Liver (tissue), 9 donors: ENCODE measurements around the gene TESMIN. TPM values are rescaled to one million over a fixed set of nuclear protein-coding genes. Genes with fewer than 3 reads are reported as not detected.

Experiments
- DNase-seq: peaks from one replicate; pipeline ENCODE4 v3.0.0-alpha.2; 2017; ENCODE audit warnings: low spot score
- H3K27ac ChIP-seq, 2 donors: one replicate each; pipeline ENCODE4 v1.7.0; 2013; ENCODE audit warnings: inconsistent platforms in 2 of 2, low read length in 2 of 2, control low read depth in 1 of 2, low read depth in 1 of 2, mild to moderate bottlenecking in 1 of 2
- H3K27me3 ChIP-seq, 4 donors: one replicate each; pipeline versions ENCODE4 v1.6.1 to v1.7.0; 2013; ENCODE audit warnings: low read length in 3 of 4, inconsistent platforms in 1 of 4, mild to moderate bottlenecking in 1 of 4, moderate library complexity in 1 of 4; ENCODE audit not compliant: control insufficient read depth in 4 of 4, insufficient read depth in 4 of 4
- H3K36me3 ChIP-seq, 4 donors: one replicate each; pipeline versions ENCODE4 v1.6.1 to v1.7.0; 2013; ENCODE audit warnings: low read length in 3 of 4, mild to moderate bottlenecking in 3 of 4, low read depth in 1 of 4, moderate library complexity in 1 of 4; ENCODE audit not compliant: control insufficient read depth in 4 of 4, insufficient read depth in 3 of 4
- H3K4me1 ChIP-seq, 4 donors: one replicate each; pipeline versions ENCODE4 v1.6.1 to v1.7.0; 2013; ENCODE audit warnings: low read length in 3 of 4, mild to moderate bottlenecking in 3 of 4, moderate library complexity in 1 of 4; ENCODE audit not compliant: control insufficient read depth in 4 of 4, insufficient read depth in 4 of 4
- H3K4me3 ChIP-seq, 3 donors: one replicate each; pipeline versions ENCODE4 v1.6.1 to v1.7.0; 2013; ENCODE audit warnings: low read length in 3 of 3, control low read depth in 1 of 3, low read depth in 1 of 3, mild to moderate bottlenecking in 1 of 3
- H3K9ac ChIP-seq, 2 donors: one replicate each; pipeline ENCODE4 v1.7.0; 2013; ENCODE audit warnings: low read length in 2 of 2, mild to moderate bottlenecking in 2 of 2, moderate library complexity in 2 of 2, control low read depth in 1 of 2, low read depth in 1 of 2
- H3K9me3 ChIP-seq, 4 donors: one replicate each; pipeline versions ENCODE4 v1.6.1 to v1.7.0; 2013; ENCODE audit warnings: low read length in 3 of 4; ENCODE audit not compliant: control insufficient read depth in 4 of 4
- ATF3 ChIP-seq: IDR thresholded peaks from 2 replicates; pipeline ENCODE4 v1.6.1; 2016; ENCODE audit warnings: antibody characterized with exemption
- GABPA ChIP-seq, 2 donors: IDR thresholded peaks in 1 of 2; conservative IDR thresholded peaks in 1 of 2; 2 replicates each; pipeline ENCODE4 v1.6.1; 2016; ENCODE audit warnings: antibody characterized with exemption in 2 of 2, mild to moderate bottlenecking in 1 of 2, moderate library complexity in 1 of 2
- HNF4A ChIP-seq, 2 donors: conservative IDR thresholded peaks; 2 replicates each; pipeline ENCODE4 v1.6.1; 2016; ENCODE audit warnings: antibody characterized with exemption in 2 of 2, mild to moderate bottlenecking in 2 of 2
- HNF4G ChIP-seq: IDR thresholded peaks from 2 replicates; pipeline ENCODE4 v1.6.1; 2016; ENCODE audit warnings: antibody characterized with exemption
- JUND ChIP-seq, 2 donors: IDR thresholded peaks; 2 replicates each; pipeline ENCODE4 v1.6.1; 2016; ENCODE audit warnings: antibody characterized with exemption in 2 of 2
- MAX ChIP-seq: IDR thresholded peaks from 2 replicates; pipeline ENCODE4 v1.6.1; 2016; ENCODE audit warnings: antibody characterized with exemption
- NR2F2 ChIP-seq: IDR thresholded peaks from 2 replicates; pipeline ENCODE4 v1.6.1; 2016; ENCODE audit warnings: antibody characterized with exemption
- RAD21 ChIP-seq, 2 donors: IDR thresholded peaks; 2 replicates each; pipeline ENCODE4 v1.6.1; 2016; ENCODE audit warnings: antibody characterized with exemption in 2 of 2, mild to moderate bottlenecking in 2 of 2
- REST ChIP-seq: IDR thresholded peaks from 2 replicates; pipeline ENCODE4 v1.6.1; 2016; ENCODE audit warnings: antibody characterized with exemption, mild to moderate bottlenecking
- RXRA ChIP-seq, 2 donors: IDR thresholded peaks; 2 replicates each; pipeline ENCODE4 v1.6.1; 2017 to 2018; ENCODE audit warnings: antibody characterized with exemption in 2 of 2, mild to moderate bottlenecking in 1 of 2
- TAF1 ChIP-seq: conservative IDR thresholded peaks from 2 replicates; pipeline ENCODE4 v1.6.1; 2016; ENCODE audit warnings: antibody characterized with exemption, mild to moderate bottlenecking
- YY1 ChIP-seq: IDR thresholded peaks from 2 replicates; pipeline ENCODE4 v1.6.1; 2016; ENCODE audit warnings: antibody characterized with exemption, mild to moderate bottlenecking
- WGBS: extraction: QIAGEN DNeasy Blood & Tissue Kit; methylation state at CpG from one replicate; pipeline ENCODE4 v1.1.7; 2013; 5-methylcytosine and 5-hydroxymethylcytosine counted together
- polyA plus RNA-seq, 2 donors: library from polyadenylated mRNA; stranded (reverse) in 1 of 2; unstranded in 1 of 2; fragments of 200-250 nt in 1 of 2; fragments of >200 nt in 1 of 2; fragmentation: Nextera tagmentation in 1 of 2; extraction: Ambion mirVana in 1 of 2; gene quantifications; one replicate each; pipeline versions ENCODE4 v1.2.1 to v1.2.3, GENCODE V29; 2013 to 2015
- total RNA-seq, 2 donors: library from RNA; depleted of rRNA; stranded (reverse); fragments of >200 nt; gene quantifications; one replicate each; pipeline ENCODE4 v1.2.3, GENCODE V29; 2014
- donor health status: healthy.
- donor health status: healthy.
- donor health status: healthy.
- donor health status: healthy.
- donor health status: healthy.

Gene TESMIN
- total and polyA plus RNA-seq, 4 donors: 0.27 to 2.5 (median 0.62) TPM

GRCh38 chr11:68774194-68774585, 22.9 kb upstream of the TESMIN start:
- Histone ChIP-seq H3K4me1 (no peaks in the 10 kb centered on the region), H3K9me3 (no peaks in the 10 kb centered on the region), H3K27ac (no peak overlapping the region), H3K27me3 (no peaks in the 10 kb centered on the region), H3K9ac (no peak overlapping the region), H3K4me3 (no peak overlapping the region), H3K36me3 (peaks cover 33 to 87% (median 78%) of the 10 kb centered on the region in 4 donors)
- DNase-seq: no peak
- WGBS: 97% methylated on average over 9 of the region's 9 CpGs
- TF ChIP-seq NR2F2 (no peak), ATF3 (no peak), MAX (no peak), RXRA (IDR thresholded peaks at IDR 0.05) (no peak), HNF4G (no peak), YY1 (no peak), JUND (IDR thresholded peaks at IDR 0.05) (no peak), GABPA (IDR thresholded peaks at IDR 0.05 in 1 of 2, conservative IDR thresholded peaks at IDR 0.05 in 1 of 2) (no peak), TAF1 (no peak), HNF4A (conservative IDR thresholded peaks at IDR 0.05) (no peak)

- peaks cover 36 to 88% (median 78%) of the 10 kb centered on the region in 4 donors for H3K36me3 ChIP-seq
- no peak overlapping the region for H3K4me3 ChIP-seq
- H3K27me3 ChIP-seq: no peaks in the 10 kb centered on the region
- H3K4me1 ChIP-seq: no peaks in the 10 kb centered on the region
- H3K9ac ChIP-seq: no peak overlapping the region
- no peaks in the 10 kb centered on the region for H3K9me3 ChIP-seq
- TF ChIP-seq HNF4A (conservative IDR thresholded peaks at IDR 0.05) (no peak), ATF3 (no peak), REST (no peak)
- 91% methylated on average over 22 of the region's 22 CpGs for WGBS
- DNase-seq: no peak
- H3K27ac ChIP-seq: no peak overlapping the region
Measured at GRCh38 chr11:68773521-68774193, 22.3 kb upstream of the TESMIN start.

- Histone ChIP-seq H3K4me3 (no peak overlapping the region), H3K36me3 (peaks cover 38 to 90% (median 78%) of the 10 kb centered on the region in 4 donors), H3K27ac (no peak overlapping the region), H3K27me3 (no peaks in the 10 kb centered on the region), H3K9ac (no peak overlapping the region), H3K4me1 (no peaks in the 10 kb centered on the region), H3K9me3 (no peaks in the 10 kb centered on the region)
- no peak for DNase-seq
- TF ChIP-seq RXRA (IDR thresholded peaks at IDR 0.05): no peak
- no peak for TF ChIP-seq RAD21 (IDR thresholded peaks at IDR 0.05)
- no peak for TF ChIP-seq REST
- 97% methylated on average over 20 of the region's 20 CpGs for WGBS
Measured at GRCh38 chr11:68772936-68773335, 21.6 kb upstream of the TESMIN start.
